ENCODE data around the gene NUP214. TPM values are rescaled to one million over a fixed set of nuclear protein-coding genes. Genes with fewer than 3 reads are reported as not detected.

The NUP214 gene
- total RNA-seq, 1 donor from 2014 or later, result 70.2 TPM

- H3K4me3 ChIP-seq, result no peak overlapping the region
- no peak overlapping the region for H3K27ac ChIP-seq
- no peaks in the 10 kb centered on the region for H3K9me3 ChIP-seq
- intact Hi-C loops (cut with DNase I), result no loop called here
- H3K27me3 ChIP-seq, result no peaks in the 10 kb centered on the region
- peaks cover 10% of the 10 kb centered on the region for H3K4me1 ChIP-seq
- H3K36me3 ChIP-seq, result no peaks in the 10 kb centered on the region
- DNase-seq (ENCODE audit: extremely low spot score in 2 of 2), result no peak
- TF ChIP-seq POLR2A (IDR thresholded peaks at IDR 0.05), result no peak
- TF ChIP-seq CTCF (IDR thresholded peaks at IDR 0.05), result no peak
- no peak for TF ChIP-seq POLR2AphosphoS5 (IDR thresholded peaks at IDR 0.05; ENCODE audit: insufficient read depth in 1 of 2, low read depth in 1 of 2)
Measured at GRCh38 chr9:131279863-131280570, 154.6 kb downstream of the NUP214 start.

GRCh38 chr9:131280660-131281059, 155.3 kb downstream of the NUP214 start:
- H3K27me3 ChIP-seq, result no peaks in the 10 kb centered on the region

DNA sequence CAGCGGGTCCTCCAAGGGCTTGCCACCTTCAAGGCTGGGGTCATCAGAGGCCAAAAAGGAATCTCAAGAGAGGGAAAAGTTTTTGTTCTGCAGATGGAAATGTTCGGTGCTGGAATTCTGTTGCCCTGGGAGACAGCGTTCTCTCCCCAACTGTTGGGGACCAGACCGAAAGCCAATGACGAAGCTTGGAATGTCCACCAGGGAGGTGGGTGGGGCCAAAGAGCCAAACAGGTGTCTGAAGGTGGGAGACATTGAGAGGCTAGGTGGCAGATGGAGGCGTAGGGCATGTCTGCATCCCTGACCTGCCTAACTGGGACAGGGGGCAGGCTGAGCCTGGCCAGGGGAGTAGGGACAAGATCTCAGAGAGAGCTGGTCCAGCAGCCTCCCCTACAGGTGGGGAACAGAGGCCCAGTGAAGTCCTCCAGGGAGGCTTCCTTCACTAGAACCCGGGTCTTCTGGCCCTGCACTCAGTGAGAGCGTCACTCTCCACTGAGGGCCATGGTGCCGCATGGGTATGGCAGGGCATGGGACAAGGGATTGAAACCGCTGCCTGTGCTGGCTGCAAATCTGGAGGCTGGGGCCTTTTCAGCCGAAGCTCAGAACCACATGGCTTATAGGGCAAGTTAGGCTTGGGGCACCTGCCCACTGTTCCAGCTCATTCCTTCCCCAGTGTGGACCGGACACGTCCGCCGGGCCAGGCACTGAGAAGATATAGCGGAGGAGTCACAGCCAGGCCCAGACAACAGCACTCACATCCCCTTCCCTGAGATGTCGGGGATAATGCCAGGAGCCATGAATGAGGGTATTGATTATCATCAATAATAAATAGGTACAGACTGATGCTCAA, 156.0 kb downstream of the NUP214 start:
- H3K27ac ChIP-seq, result no peak overlapping the region
- TF ChIP-seq CTCF (IDR thresholded peaks at IDR 0.05) (no peak), POLR2A (IDR thresholded peaks at IDR 0.05) (no peak), POLR2AphosphoS5 (IDR thresholded peaks at IDR 0.05; ENCODE audit: insufficient read depth in 1 of 2, low read depth in 1 of 2) (no peak)
- no peaks in the 10 kb centered on the region for H3K36me3 ChIP-seq
- intact Hi-C loops (cut with DNase I), result no loop called here
- no peak for DNase-seq (ENCODE audit: extremely low spot score in 2 of 2)
- H3K4me1 ChIP-seq, result peaks cover 10% of the 10 kb centered on the region
- no peaks in the 10 kb centered on the region for H3K27me3 ChIP-seq
- H3K9me3 ChIP-seq, result no peaks in the 10 kb centered on the region
- no peak overlapping the region for H3K4me3 ChIP-seq

More at GRCh38 chr9:131280660-131281059, 155.3 kb downstream of the NUP214 start:
- no peak for DNase-seq (ENCODE audit: extremely low spot score in 2 of 2)
- no peaks in the 10 kb centered on the region for H3K36me3 ChIP-seq
- H3K27ac ChIP-seq, result no peak overlapping the region
- H3K4me3 ChIP-seq, result no peak overlapping the region
- peaks cover 10% of the 10 kb centered on the region for H3K4me1 ChIP-seq
- no peak for TF ChIP-seq POLR2AphosphoS5 (IDR thresholded peaks at IDR 0.05; ENCODE audit: insufficient read depth in 1 of 2, low read depth in 1 of 2)
- no peak for TF ChIP-seq CTCF (IDR thresholded peaks at IDR 0.05)
- TF ChIP-seq POLR2A (IDR thresholded peaks at IDR 0.05), result no peak
- H3K9me3 ChIP-seq, result no peaks in the 10 kb centered on the region
- intact Hi-C loops (cut with DNase I), result no loop called here

GRCh38 chr9:131282175-131282574, 156.8 kb downstream of the NUP214 start:
- H3K9me3 ChIP-seq, result no peaks in the 10 kb centered on the region
- no peaks in the 10 kb centered on the region for H3K27me3 ChIP-seq
- intact Hi-C loops (cut with DNase I), result no loop called here
- TF ChIP-seq POLR2AphosphoS5 (IDR thresholded peaks at IDR 0.05; ENCODE audit: insufficient read depth in 1 of 2, low read depth in 1 of 2), result no peak
- TF ChIP-seq POLR2A (IDR thresholded peaks at IDR 0.05), result no peak
- no peak for TF ChIP-seq CTCF (IDR thresholded peaks at IDR 0.05)
- peaks cover 10% of the 10 kb centered on the region for H3K4me1 ChIP-seq
- no peak overlapping the region for H3K4me3 ChIP-seq
- H3K36me3 ChIP-seq, result no peaks in the 10 kb centered on the region
- DNase-seq (ENCODE audit: extremely low spot score in 2 of 2), result no peak
- no peak overlapping the region for H3K27ac ChIP-seq

All from vagina (tissue), 2 donors.